ENCODE data around the gene SAG.
"Not testable (repeated sequence)": the region's sequence is repeated elsewhere in the genome, so short reads cannot be mapped to it uniquely, and the experiment has no call there.

SAG gene

GRCh38 chr2:233372855-233373254 is 65.2 kb downstream of the SAG start:
- DNase-seq (ENCODE audit: low spot score) = no peak
- in situ Hi-C loops (cut with MboI; ENCODE audit: low pct_unique_long_range_greater_than_20kb, low sequenced_read_pairs, unreplicated experiment) = no loop called here
- TF ChIP-seq CTCF (IDR thresholded peaks at IDR 0.05; ENCODE audit: extremely low read depth, insufficient read depth, missing control alignments) = no peak

- TF ChIP-seq CTCF (IDR thresholded peaks at IDR 0.05; ENCODE audit: extremely low read depth, insufficient read depth, missing control alignments) = no peak
- in situ Hi-C loops (cut with MboI; ENCODE audit: low pct_unique_long_range_greater_than_20kb, low sequenced_read_pairs, unreplicated experiment) = no loop called here
- DNase-seq (ENCODE audit: low spot score) = no peak
Observed at GRCh38 chr2:233373316-233373715, 65.7 kb downstream of the SAG start.

- in situ Hi-C loops (cut with MboI; ENCODE audit: low pct_unique_long_range_greater_than_20kb, low sequenced_read_pairs, unreplicated experiment); DNase-seq (ENCODE audit: low spot score): not testable (repeated sequence)
Observed at GRCh38 chr2:233374776-233375175, 67.2 kb downstream of the SAG start.

GRCh38 chr2:233375490-233376314 is 68.1 kb downstream of the SAG start:
- DNase-seq (ENCODE audit: low spot score) = no peak
- no peak for TF ChIP-seq CTCF (IDR thresholded peaks at IDR 0.05; ENCODE audit: extremely low read depth, insufficient read depth, missing control alignments)
- in situ Hi-C loops (cut with MboI; ENCODE audit: low pct_unique_long_range_greater_than_20kb, low sequenced_read_pairs, unreplicated experiment) = no loop called here

GRCh38 chr2:233379034-233379433 is 71.4 kb downstream of the SAG start:
- in situ Hi-C loops (cut with MboI; ENCODE audit: low pct_unique_long_range_greater_than_20kb, low sequenced_read_pairs, unreplicated experiment) = no loop called here
- no peak for TF ChIP-seq CTCF (IDR thresholded peaks at IDR 0.05; ENCODE audit: extremely low read depth, insufficient read depth, missing control alignments)
- no peak for DNase-seq (ENCODE audit: low spot score)

- in situ Hi-C loops (cut with MboI; ENCODE audit: low pct_unique_long_range_greater_than_20kb, low sequenced_read_pairs, unreplicated experiment) = no loop called here
- no peak for TF ChIP-seq CTCF (IDR thresholded peaks at IDR 0.05; ENCODE audit: extremely low read depth, insufficient read depth, missing control alignments)
Observed at GRCh38 chr2:233379441-233379840, 71.8 kb downstream of the SAG start.

GRCh38 chr2:233380132-233380895 is 72.7 kb downstream of the SAG start:
- no peak for DNase-seq (ENCODE audit: low spot score)
- TF ChIP-seq CTCF (IDR thresholded peaks at IDR 0.05; ENCODE audit: extremely low read depth, insufficient read depth, missing control alignments) = no peak
- in situ Hi-C loops (cut with MboI; ENCODE audit: low pct_unique_long_range_greater_than_20kb, low sequenced_read_pairs, unreplicated experiment) = no loop called here

More at GRCh38 chr2:233379441-233379840, 71.8 kb downstream of the SAG start:
- no peak for DNase-seq (ENCODE audit: low spot score)
